Stimulated activated CD8-positive, alpha-beta memory T cell treated with anti-CD3 and anti-CD28 coated beads, Interleukin-4, amount 100 ng/mL, for 1 hour (primary cell): Measurements from ENCODE around the gene OR4D5.

Experiments used
- DNase-seq, 2 donors: peaks; one replicate each; pipeline ENCODE4 v3.0.0-alpha.2; 2020; ENCODE audit warnings: low read depth in 2 of 2, low spot score in 1 of 2

OR4D5 gene

GRCh38 chr11:123939317-123939716, at the start of gene OR4D5:
Gene OR4D5 (plus strand): TSS chr11:123939617. CDS start chr11:123939617, 0 bp downstream.
- no peak for DNase-seq

- no peak for DNase-seq
These were observed 47.4 kb upstream of the OR4D5 start for GRCh38 chr11:123892031-123892430.

GRCh38 chr11:123899792-123900191, 39.6 kb upstream of the OR4D5 start:
- DNase-seq = no peak

- no peak for DNase-seq
These were observed 37.5 kb upstream of the OR4D5 start, which contains the start of gene OR8D4 for GRCh38 chr11:123901867-123902266. Gene OR8D4 (plus strand): TSS chr11:123902167. CDS start chr11:123906432, 4,265 bp downstream.

GRCh38 chr11:123903932-123904331, 35.5 kb upstream of the OR4D5 start:
- DNase-seq = no peak

GRCh38 chr11:123904932-123905331, 34.5 kb upstream of the OR4D5 start:
- no peak for DNase-seq

GRCh38 chr11:123905826-123906225, 33.6 kb upstream of the OR4D5 start:
- no peak for DNase-seq

GRCh38 chr11:123920943-123921342, 18.5 kb upstream of the OR4D5 start:
- no peak for DNase-seq

GRCh38 chr11:123924027-123924426, 15.4 kb upstream of the OR4D5 start:
- no peak for DNase-seq

- no peak for DNase-seq
These were observed 3.0 kb downstream of the OR4D5 start for GRCh38 chr11:123942413-123942812.

- no peak for DNase-seq
These were observed 4.3 kb downstream of the OR4D5 start, which contains the start of gene OR6T1 for GRCh38 chr11:123943738-123944137. Gene OR6T1 (minus strand): TSS chr11:123943838. CDS start chr11:123943838, 0 bp downstream.

GRCh38 chr11:123945132-123945531, 5.7 kb downstream of the OR4D5 start:
- no peak for DNase-seq

- DNase-seq = no peak
These were observed 17.3 kb downstream of the OR4D5 start for GRCh38 chr11:123956752-123957151.

- no peak for DNase-seq
These were observed 34.4 kb downstream of the OR4D5 start for GRCh38 chr11:123973816-123974215.

GRCh38 chr11:123976770-123977560, 37.5 kb downstream of the OR4D5 start:
- DNase-seq = no peak

GRCh38 chr11:123977731-123978347, 38.4 kb downstream of the OR4D5 start, which contains the start of gene OR10S1:
Gene OR10S1 (minus strand): TSS chr11:123977781. CDS start chr11:123977664, 117 bp downstream.
- DNase-seq = no peak

- no peak for DNase-seq
These were observed 39.9 kb downstream of the OR4D5 start for GRCh38 chr11:123979311-123979710.
